Bronchial epithelial cell (primary cell): ENCODE data around the gene MED9. TPM values are rescaled to one million over a fixed set of nuclear protein-coding genes. Genes with fewer than 3 reads are reported as not detected.
"Not testable (repeated sequence)": the region's sequence is repeated elsewhere in the genome, so short reads cannot be mapped to it uniquely, and the experiment has no call there.

Experiments used
- DNase-seq: peaks from one replicate; pipeline ENCODE4 v3.0.0-alpha.2; 2010; ENCODE audit warnings: low read depth
- FAIRE-seq: peaks from 2 replicates; lab custom pipeline; 2011; peaks lifted over from hg19 to GRCh38; lab: Jason Lieb, UNC
- H3K27me3 ChIP-seq: 2 replicates; pipeline ENCODE4 v1.5.1; 2011; ENCODE audit warnings: low read length; ENCODE audit not compliant: control insufficient read depth, insufficient read depth
- H3K36me3 ChIP-seq: 2 replicates; pipeline ENCODE4 v1.5.1; 2011; ENCODE audit warnings: low read length; ENCODE audit not compliant: control insufficient read depth, insufficient read depth
- H3K4me3 ChIP-seq: 2 replicates; pipeline ENCODE4 v1.5.1; 2011; ENCODE audit warnings: mild to moderate bottlenecking, low read depth, low read length, control low read depth
- CTCF ChIP-seq: IDR thresholded peaks from 2 replicates; pipeline ENCODE4 v1.5.1; 2011; ENCODE audit warnings: mild to moderate bottlenecking, moderate library complexity, low read length, control low read depth, inconsistent platforms; ENCODE audit not compliant: insufficient read depth, severe bottlenecking
- total RNA-seq: library from RNA; depleted of rRNA; stranded (reverse); fragments of >200 nt; gene quantifications from 2 replicates; pipeline ENCODE4 v1.2.1, GENCODE V29; 2014

MED9 gene
- total RNA-seq, 1 donor from 2014 or later = 8.4 TPM

- H3K4me3 ChIP-seq = no peak overlapping the region
- no peaks in the 10 kb centered on the region for H3K36me3 ChIP-seq
- no peak for TF ChIP-seq CTCF
- FAIRE-seq = no peak
- no peak for DNase-seq
- H3K27me3 ChIP-seq = peaks cover 6% of the 10 kb centered on the region
Observed at GRCh38 chr17:17456251-17456650, 20.5 kb upstream of the MED9 start.

GRCh38 chr17:17457680-17458079, 19.1 kb upstream of the MED9 start:
- no peak for DNase-seq
- no peak for FAIRE-seq
- H3K36me3 ChIP-seq = no peaks in the 10 kb centered on the region
- no peak for TF ChIP-seq CTCF
- H3K4me3 ChIP-seq = no peak overlapping the region
- H3K27me3 ChIP-seq = peaks cover 6% of the 10 kb centered on the region

GRCh38 chr17:17460038-17460437, 16.8 kb upstream of the MED9 start:
- DNase-seq = no peak
- no peak overlapping the region for H3K4me3 ChIP-seq
- FAIRE-seq = peak; percentile 96
- TF ChIP-seq CTCF = no peak
- H3K27me3 ChIP-seq = peaks cover 5% of the 10 kb centered on the region
- no peaks in the 10 kb centered on the region for H3K36me3 ChIP-seq

- no peak for FAIRE-seq
- Histone ChIP-seq H3K27me3 (peaks cover 5% of the 10 kb centered on the region), H3K36me3 (no peaks in the 10 kb centered on the region), H3K4me3 (no peak overlapping the region)
- TF ChIP-seq CTCF = no peak
- no peak for DNase-seq
Observed at GRCh38 chr17:17462048-17462824, 14.6 kb upstream of the MED9 start.

GRCh38 chr17:17463821-17464220, 13.0 kb upstream of the MED9 start:
- DNase-seq (no peak), FAIRE-seq (no peak)
- no peak for TF ChIP-seq CTCF
- Histone ChIP-seq H3K27me3 (peaks cover 5% of the 10 kb centered on the region), H3K4me3 (no peak overlapping the region), H3K36me3 (no peaks in the 10 kb centered on the region)

GRCh38 chr17:17465878-17466277, 10.9 kb upstream of the MED9 start:
- not testable (repeated sequence) for H3K27me3 ChIP-seq, H3K36me3 ChIP-seq, FAIRE-seq, H3K4me3 ChIP-seq
- peak; percentile 46 for DNase-seq
